ENCODE data around the gene FAM25C.
"Not testable (repeated sequence)": the region's sequence is repeated elsewhere in the genome, so short reads cannot be mapped to it uniquely, and the experiment has no call there.

FAM25C gene

GRCh38 chr10:47957158-47957557, 42.4 kb downstream of the FAM25C start:
- not testable (repeated sequence) for DNase-seq (ENCODE audit: low spot score)

GRCh38 chr10:47947424-47947823, 52.2 kb downstream of the FAM25C start:
- not testable (repeated sequence) for DNase-seq (ENCODE audit: low spot score)
